Measurements from ENCODE around the gene PLCH1. TPM values are rescaled to one million over a fixed set of nuclear protein-coding genes. Genes with fewer than 3 reads are reported as not detected.

PLCH1 gene
- total RNA-seq, 1 donor from 2014 or later, result 2.9 TPM

- no peak for DNase-seq (ENCODE audit: low read depth)
- Histone ChIP-seq H3K36me3 (ENCODE audit: control insufficient read depth, insufficient read depth, low read length) (no peaks in the 10 kb centered on the region), H3K27me3 (ENCODE audit: control insufficient read depth, insufficient read depth, low read length) (no peaks in the 10 kb centered on the region), H3K4me3 (ENCODE audit: low read depth, low read length) (no peak overlapping the region)
- TF ChIP-seq CTCF (IDR thresholded peaks at IDR 0.05; ENCODE audit: insufficient read depth, low read length, poor library complexity, severe bottlenecking), result no peak
Measured at GRCh38 chr3:155418407-155418806, 326.5 kb downstream of the PLCH1 start.

GRCh38 chr3:155417119-155417517 is 327.8 kb downstream of the PLCH1 start:
- Histone ChIP-seq H3K36me3 (ENCODE audit: control insufficient read depth, insufficient read depth, low read length) (no peaks in the 10 kb centered on the region), H3K27me3 (ENCODE audit: control insufficient read depth, insufficient read depth, low read length) (no peaks in the 10 kb centered on the region), H3K4me3 (ENCODE audit: low read depth, low read length) (no peak overlapping the region)
- TF ChIP-seq CTCF (IDR thresholded peaks at IDR 0.05; ENCODE audit: insufficient read depth, low read length, poor library complexity, severe bottlenecking), result no peak
- no peak for DNase-seq (ENCODE audit: low read depth)

GRCh38 chr3:155416500-155417118 is 328.3 kb downstream of the PLCH1 start:
- no peak for TF ChIP-seq CTCF (IDR thresholded peaks at IDR 0.05; ENCODE audit: insufficient read depth, low read length, poor library complexity, severe bottlenecking)
- DNase-seq (ENCODE audit: low read depth), result peak; percentile 32
- Histone ChIP-seq H3K27me3 (ENCODE audit: control insufficient read depth, insufficient read depth, low read length) (no peaks in the 10 kb centered on the region), H3K36me3 (ENCODE audit: control insufficient read depth, insufficient read depth, low read length) (no peaks in the 10 kb centered on the region), H3K4me3 (ENCODE audit: low read depth, low read length) (no peak overlapping the region)

- no peaks in the 10 kb centered on the region for H3K36me3 ChIP-seq (ENCODE audit: control insufficient read depth, insufficient read depth, low read length)
- no peak for DNase-seq (ENCODE audit: low read depth)
- H3K4me3 ChIP-seq (ENCODE audit: low read depth, low read length), result no peak overlapping the region
- no peaks in the 10 kb centered on the region for H3K27me3 ChIP-seq (ENCODE audit: control insufficient read depth, insufficient read depth, low read length)
- TF ChIP-seq CTCF (IDR thresholded peaks at IDR 0.05; ENCODE audit: insufficient read depth, low read length, poor library complexity, severe bottlenecking), result no peak
Measured at GRCh38 chr3:155412904-155413303, 332.0 kb downstream of the PLCH1 start.

GRCh38 chr3:155411500-155412223 is 333.2 kb downstream of the PLCH1 start:
- no peak for TF ChIP-seq CTCF (IDR thresholded peaks at IDR 0.05; ENCODE audit: insufficient read depth, low read length, poor library complexity, severe bottlenecking)
- Histone ChIP-seq H3K36me3 (ENCODE audit: control insufficient read depth, insufficient read depth, low read length) (no peaks in the 10 kb centered on the region), H3K27me3 (ENCODE audit: control insufficient read depth, insufficient read depth, low read length) (no peaks in the 10 kb centered on the region), H3K4me3 (ENCODE audit: low read depth, low read length) (no peak overlapping the region)
- no peak for DNase-seq (ENCODE audit: low read depth)
